Measurements from ENCODE around the gene UAP1.
"Not testable (repeated sequence)": the region's sequence is repeated elsewhere in the genome, so short reads cannot be mapped to it uniquely, and the experiment has no call there.

Gene UAP1

DNA sequence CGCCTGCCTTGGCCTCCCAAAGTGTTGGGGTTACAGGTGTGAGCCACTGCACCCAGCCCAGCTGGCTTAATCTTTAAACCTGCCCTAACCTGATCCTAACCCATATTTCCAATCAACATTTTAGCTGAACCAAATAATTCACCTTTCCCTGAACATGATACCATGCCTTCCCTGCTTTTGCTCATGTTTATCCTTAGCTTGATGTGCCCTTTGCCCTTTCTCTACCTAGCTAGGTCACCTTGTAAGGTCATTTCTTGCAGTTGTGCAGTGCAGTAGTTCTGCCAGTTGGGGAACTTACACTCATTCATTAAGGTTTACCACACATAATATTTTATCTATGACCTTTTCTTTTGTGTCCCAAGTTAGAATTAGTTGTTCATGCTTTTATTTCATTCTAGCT lies 5.3 kb downstream of the UAP1 start:
- DNase-seq: no peak

DNA sequence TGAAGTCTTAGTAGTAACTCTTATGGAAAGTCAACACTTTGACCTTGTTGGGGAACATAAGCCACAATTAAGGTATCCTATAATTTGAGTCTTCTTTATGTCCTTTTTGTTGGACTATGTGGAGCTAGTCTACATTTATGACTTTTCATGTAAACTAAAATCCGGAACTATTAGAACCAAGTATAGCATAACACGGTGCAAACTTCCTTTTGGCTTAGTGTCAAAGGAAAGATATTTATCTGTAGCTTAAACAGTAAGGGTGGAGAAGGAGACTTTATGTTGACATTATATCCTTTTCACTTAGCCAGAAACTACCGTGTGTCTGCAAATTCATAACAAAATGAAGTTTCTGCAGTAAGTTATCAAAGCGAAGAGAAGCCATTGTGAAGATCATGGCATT lies 7.3 kb downstream of the UAP1 start:
- DNase-seq: no peak

DNA sequence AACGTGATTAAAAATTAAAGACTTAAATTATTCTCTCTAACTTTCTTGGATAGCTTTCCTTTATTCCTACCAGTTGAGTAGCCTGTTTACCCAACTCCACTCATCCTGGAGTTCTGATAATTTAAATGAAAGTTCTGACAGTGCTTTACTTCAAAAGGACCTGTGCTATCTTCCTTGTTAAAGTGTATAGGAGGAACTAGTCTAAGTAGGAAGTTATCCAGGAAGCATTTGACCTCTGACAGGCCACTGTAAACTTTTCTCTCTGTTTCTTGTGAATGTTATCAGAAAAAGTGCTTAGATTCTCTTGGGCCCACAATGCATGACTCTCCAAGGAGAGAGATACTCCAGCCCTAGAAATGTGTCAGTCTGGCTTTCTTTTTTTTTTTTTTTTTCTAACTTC lies 9.2 kb downstream of the UAP1 start:
- no peak for DNase-seq

GRCh38 chr1:162571121-162571520 lies 9.6 kb downstream of the UAP1 start:
- not testable (repeated sequence) for DNase-seq

DNA sequence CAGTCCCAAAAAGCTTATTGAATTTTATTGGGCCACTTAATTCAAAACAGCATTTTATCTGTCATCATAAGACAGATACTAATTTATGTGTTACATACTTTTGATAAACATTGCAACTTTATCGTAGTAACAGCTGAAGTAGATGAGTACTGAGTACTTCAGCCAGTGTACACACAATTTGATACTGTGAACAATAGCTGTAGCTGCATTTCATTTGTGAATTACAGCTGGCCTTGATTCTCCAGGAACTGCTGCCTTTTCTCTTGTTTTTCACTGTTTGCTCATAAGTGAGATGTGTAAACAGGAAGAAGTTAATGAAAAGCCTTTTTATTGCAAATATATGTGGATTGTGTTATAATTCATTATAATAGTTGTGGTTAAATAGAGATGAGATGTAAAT lies 10.2 kb downstream of the UAP1 start:
- DNase-seq: no peak

DNA sequence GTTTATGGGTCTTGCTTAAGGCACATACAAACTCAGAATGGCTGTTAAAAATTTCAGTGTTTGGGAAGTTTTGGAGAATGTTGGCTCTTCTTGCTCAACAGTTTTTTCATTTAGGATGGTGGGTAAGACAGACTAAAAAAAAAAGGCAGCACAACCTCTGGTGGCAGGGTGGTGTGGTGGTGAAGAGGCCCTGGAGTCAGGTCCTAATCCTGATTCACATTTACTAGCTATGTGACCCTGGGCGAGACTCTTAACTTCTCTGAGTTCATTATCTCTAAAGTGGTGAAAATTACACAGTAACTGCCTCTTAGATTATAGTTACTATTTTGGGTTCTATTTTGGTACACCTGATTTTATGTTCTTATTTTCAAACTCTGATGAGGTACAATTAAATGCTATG lies 11.6 kb downstream of the UAP1 start:
- no peak for DNase-seq

DNA sequence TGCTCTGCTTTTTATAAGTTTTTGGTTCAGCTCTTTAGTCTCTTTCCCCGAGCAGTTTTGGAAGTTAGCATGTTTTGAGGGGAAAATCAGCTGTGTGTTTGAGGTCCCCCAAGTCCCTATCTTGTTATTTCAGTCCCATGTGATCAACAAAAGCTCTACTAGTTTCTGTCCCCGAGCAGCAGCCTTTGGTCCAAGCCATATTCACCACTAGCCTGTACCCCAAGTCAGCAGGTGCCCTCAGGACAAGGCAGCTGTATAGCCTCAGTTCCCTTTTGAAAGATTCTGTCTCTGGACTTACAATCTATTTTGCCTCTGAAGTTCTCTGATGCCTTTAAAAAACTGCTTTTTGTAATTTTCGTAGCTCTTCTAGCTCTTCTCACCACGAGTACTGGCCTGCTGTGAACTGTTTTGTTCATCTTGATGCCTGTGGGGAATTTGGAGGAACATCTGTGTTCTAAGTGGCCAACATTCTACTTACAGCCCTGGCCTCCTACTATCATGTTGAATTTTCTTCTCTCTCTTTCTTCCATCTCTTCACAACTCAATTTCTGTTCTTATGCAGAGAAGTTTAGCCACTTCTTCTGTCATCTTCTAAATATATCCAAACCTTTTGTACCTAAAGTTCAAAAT lies 16.7 kb downstream of the UAP1 start:
- no peak for DNase-seq

DNA sequence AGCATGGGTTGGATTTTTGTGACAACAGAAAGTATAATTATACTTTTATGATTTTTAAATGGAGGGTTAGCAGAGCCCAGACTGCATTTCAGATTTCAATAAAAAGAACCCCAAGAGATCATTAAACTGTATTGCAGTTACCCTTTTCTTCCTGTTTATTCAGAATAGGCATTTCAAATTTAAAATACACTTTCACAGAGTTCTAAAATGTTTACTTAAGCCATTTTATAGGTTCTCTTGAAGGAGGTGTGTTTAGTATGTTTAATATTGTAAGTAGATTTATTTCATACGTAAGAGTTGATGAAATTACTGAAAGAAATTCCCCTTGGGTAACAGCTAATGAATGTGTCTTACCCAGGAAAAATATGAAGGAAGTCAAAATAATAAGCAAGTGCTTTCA lies 17.4 kb downstream of the UAP1 start:
- no peak for DNase-seq

- DNase-seq: no peak
These were observed 18.8 kb downstream of the UAP1 start for GRCh38 chr1:162580308-162580707.

DNA sequence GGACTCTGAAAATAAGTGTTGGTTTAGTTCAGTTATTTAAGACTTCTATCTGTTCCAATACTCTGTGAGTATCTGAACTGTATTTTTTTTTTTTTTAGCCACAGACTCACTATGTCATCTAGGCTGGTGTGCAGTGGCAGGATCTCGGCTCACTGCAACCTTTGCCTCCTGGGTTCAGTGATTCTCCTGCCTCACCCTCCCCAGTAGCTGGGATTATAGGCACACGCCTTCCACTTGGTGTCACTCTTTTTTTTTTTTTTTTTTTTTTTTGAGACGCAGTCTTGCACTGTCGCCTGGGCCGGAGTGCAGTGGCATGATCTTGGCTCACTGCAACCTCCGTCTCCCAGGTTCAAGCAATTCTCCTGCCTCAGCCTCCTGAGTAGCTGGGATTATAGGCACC lies 21.4 kb downstream of the UAP1 start:
- not testable (repeated sequence) for DNase-seq

DNA sequence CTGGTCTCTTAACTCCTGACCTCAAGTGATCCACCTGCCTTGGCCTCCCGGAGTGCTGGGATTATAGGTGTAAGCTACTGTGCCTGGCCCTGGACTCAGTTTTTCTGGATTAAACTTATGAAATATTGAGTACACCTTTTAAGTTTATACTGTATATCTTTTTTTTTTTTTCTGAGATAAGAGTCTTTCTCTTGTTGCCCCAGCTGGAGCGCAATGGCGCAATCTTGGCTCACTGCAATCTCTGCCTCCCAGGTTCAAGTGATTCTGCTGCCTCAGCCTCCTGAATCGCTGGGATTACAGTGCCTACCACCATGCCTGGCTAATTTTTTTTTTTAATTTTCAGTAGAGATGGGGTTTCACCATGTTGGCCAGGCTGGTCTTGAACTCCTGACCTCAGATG lies 23.6 kb downstream of the UAP1 start:
- DNase-seq: not testable (repeated sequence)

GRCh38 chr1:162587347-162587746 lies 25.8 kb downstream of the UAP1 start:
- DNase-seq: peak; percentile 36

DNA sequence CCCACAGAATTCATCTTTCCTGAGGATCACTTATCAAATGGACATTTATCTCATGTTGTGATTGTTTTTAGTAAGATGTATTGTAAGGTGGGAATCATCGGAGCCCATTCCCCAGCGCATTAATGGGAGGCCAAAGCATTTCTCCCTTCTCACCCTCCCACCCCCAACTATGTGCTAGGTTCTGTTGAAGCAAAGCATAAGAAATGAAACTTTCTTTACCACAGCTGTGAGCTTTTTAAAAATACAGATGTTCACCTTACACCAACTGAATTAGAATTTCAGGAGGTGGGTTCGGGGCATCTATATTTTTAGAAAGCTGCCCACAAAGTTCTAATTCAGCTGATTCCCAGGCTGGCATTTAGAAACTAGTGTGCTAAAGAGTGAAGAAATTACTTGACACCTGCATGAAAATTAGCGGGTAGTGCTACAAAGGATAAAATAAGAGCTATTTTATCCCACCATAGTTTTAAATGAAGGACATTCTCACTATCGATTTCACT lies 26.3 kb downstream of the UAP1 start:
- no peak for DNase-seq

- DNase-seq: no peak
These were observed 28.6 kb downstream of the UAP1 start for GRCh38 chr1:162590101-162590500.

GRCh38 chr1:162590686-162591085 lies 29.2 kb downstream of the UAP1 start:
- no peak for DNase-seq

- no peak for DNase-seq
These were observed 35.1 kb downstream of the UAP1 start for GRCh38 chr1:162596514-162597170.

DNA sequence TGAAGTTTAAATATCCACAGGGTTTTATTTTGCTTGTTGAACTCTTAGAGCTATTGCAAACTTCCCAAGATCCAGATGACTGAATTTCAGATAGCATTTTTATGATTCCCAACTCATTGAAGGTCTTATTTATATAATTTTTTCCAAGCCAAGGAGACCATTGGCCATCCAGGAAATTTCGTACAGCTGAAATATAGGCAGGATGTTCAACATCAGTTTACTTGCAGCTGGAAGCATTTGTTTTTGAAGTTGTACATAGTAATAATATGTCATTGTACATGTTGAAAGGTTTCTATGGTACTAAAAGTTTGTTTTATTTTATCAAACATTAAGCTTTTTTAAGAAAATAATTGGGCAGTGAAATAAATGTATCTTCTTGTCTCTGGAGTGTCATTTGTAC lies 37.9 kb downstream of the UAP1 start:
- DNase-seq: no peak

- DNase-seq: not testable (repeated sequence)
These were observed 41.6 kb downstream of the UAP1 start for GRCh38 chr1:162603117-162603516.

DNA sequence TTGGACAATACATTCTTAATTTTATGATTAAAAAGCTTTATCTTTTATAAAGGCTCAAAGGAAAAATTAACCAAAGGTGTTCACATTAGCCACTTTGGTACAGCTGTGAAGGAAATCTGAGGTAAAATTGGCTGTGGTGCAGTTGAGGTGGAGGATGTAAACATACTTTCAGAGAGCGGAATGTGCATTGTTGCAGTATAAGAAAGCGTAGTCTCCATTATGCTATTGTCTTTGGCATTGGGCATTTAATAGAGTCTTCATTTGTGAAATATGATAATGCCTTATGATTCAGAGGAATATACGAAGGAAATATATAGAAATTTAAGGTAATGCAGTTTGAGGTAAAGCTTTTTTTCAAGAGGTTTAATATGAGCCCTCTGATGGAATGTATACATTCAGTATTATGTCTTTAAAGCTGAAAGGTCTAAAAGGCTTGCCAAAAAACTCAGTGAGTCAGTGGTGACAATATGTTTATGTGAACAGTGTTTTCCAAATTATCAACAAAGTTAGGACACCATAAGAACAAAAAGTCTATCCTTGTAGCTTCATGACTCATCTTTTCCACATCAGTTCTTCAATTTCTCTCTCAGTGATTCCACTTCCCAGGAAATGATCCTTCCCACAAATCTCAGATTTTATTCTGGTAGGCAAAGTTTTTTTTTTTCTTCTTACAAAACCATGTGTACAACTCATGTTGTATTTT lies 43.9 kb downstream of the UAP1 start:
- DNase-seq: no peak

DNA sequence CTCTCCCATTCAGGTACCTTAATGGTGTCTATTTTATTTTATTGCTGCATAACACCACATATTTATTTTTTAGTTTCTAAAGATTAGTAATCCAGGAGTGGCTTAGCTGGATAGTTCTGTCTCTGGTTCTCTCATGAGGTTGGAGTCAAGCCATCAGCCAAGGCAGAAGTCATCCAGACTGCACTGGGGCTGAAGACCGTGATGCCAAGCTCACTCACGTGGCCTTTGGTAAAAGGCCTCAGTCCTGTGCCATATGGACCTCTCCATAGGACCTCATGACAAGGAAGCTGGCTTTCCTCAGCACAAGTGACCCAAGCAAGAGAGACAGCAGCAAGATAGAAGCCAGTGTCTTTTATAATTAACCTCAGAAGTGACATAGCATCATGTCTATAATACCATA lies 47.8 kb downstream of the UAP1 start:
- no peak for DNase-seq

- DNase-seq: no peak
These were observed 51.3 kb downstream of the UAP1 start for GRCh38 chr1:162612606-162613400.

- DNase-seq: no peak
These were observed 55.3 kb downstream of the UAP1 start for GRCh38 chr1:162616848-162617247.

DNA sequence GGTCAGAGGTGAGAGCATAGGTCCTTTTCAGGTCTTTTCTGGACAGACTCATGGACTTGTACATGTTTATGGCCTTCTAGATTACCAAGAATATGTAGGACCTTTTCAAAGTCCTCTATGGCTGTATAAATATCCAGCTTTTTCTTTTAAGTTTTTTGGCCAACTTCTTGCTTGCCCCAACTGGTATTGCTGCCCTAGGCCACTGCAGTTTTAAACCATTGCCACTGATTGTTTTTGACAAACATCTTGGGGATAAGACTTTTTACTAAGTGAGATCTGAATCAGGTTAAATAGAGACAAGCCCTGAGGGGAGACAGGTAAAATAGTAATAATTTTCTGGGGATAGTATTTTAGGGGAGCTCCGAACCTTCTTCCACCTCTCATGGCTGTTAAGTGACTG lies 56.0 kb downstream of the UAP1 start:
- no peak for DNase-seq
